KOPT-K1 (cell line): ENCODE data around the gene RBM20.
"Not testable (repeated sequence)": the region's sequence is repeated elsewhere in the genome, so short reads cannot be mapped to it uniquely, and the experiment has no call there.

ENCODE experiments used
- H3K27ac ChIP-seq: fragments of 200-600 bp; sonication (generic); 2 replicates; pipeline ENCODE4 v1.5.1; 2016; ENCODE audit warnings: antibody characterized with exemption, mild to moderate bottlenecking, low read depth, low read length; ENCODE audit not compliant: poor library complexity, severe bottlenecking
- H3K36me3 ChIP-seq: fragments of 200-600 bp; sonication (generic); 2 replicates; pipeline ENCODE4 v1.5.1; 2017; ENCODE audit warnings: antibody characterized with exemption, mild to moderate bottlenecking, low read length, moderate library complexity; ENCODE audit not compliant: insufficient read depth
- H3K9me3 ChIP-seq: fragments of 200-600 bp; sonication (generic); 2 replicates; pipeline ENCODE4 v1.5.1; 2017; ENCODE audit warnings: antibody characterized with exemption, low read length, mild to moderate bottlenecking; ENCODE audit not compliant: insufficient read depth, poor library complexity, severe bottlenecking

RBM20 gene

DNA sequence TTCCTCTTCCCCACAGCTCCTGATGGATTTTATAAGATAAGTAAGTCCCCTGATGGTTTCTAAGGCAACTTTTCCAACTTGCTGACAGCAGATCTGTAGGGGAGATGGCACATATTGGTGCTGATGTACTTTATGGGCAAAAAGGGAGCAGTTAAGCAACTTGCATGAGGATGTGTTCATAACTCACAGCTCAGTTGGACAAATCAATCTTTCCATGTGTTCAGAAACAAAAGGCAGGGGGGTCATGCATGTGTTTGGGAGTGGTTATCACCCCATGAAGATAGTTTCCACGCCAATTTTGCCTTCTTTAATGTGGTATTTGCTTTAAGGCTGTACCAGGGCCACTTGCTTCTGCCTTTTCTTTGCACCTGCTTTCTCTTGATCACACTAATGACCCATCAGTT lies 6.1 kb downstream of the RBM20 start:
- H3K36me3 ChIP-seq = no peaks in the 10 kb centered on the region
- no peaks in the 10 kb centered on the region for H3K9me3 ChIP-seq
- no peak overlapping the region for H3K27ac ChIP-seq

GRCh38 chr10:110651044-110651958 lies 7.2 kb downstream of the RBM20 start:
- Histone ChIP-seq H3K9me3 (no peaks in the 10 kb centered on the region), H3K27ac (no peak overlapping the region), H3K36me3 (no peaks in the 10 kb centered on the region)

GRCh38 chr10:110652475-110653118 lies 8.5 kb downstream of the RBM20 start:
- Histone ChIP-seq H3K36me3 (no peaks in the 10 kb centered on the region), H3K27ac (no peak overlapping the region), H3K9me3 (no peaks in the 10 kb centered on the region)

- Histone ChIP-seq H3K36me3 (no peaks in the 10 kb centered on the region), H3K27ac (no peak overlapping the region), H3K9me3 (no peaks in the 10 kb centered on the region)
Observed at GRCh38 chr10:110655320-110655719, 11.2 kb downstream of the RBM20 start.

DNA sequence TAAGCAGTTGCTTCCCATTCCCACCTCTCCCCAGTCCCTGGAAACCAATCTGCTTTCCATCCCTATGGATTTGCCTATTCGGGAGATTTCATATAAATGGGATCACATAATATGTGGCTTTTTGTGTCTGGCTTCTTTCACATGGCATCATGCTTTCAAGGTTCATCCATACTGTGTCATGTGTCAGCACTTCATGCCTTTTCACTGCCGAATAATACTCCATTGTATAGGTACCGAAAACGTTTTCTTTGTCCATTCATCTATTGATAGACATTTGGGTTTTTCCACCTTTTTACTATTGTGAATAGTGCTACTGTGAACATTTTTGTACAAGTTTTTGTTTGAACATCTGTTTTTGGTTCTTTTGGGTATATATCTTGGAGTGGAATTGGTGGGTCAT lies 12.5 kb downstream of the RBM20 start:
- Histone ChIP-seq H3K36me3 (no peaks in the 10 kb centered on the region), H3K27ac (no peak overlapping the region), H3K9me3 (no peaks in the 10 kb centered on the region)

GRCh38 chr10:110657973-110658691 lies 14.0 kb downstream of the RBM20 start:
- no peaks in the 10 kb centered on the region for H3K36me3 ChIP-seq
- H3K27ac ChIP-seq = no peak overlapping the region
- H3K9me3 ChIP-seq = no peaks in the 10 kb centered on the region

GRCh38 chr10:110659558-110659957 lies 15.4 kb downstream of the RBM20 start:
- Histone ChIP-seq H3K27ac (no peak overlapping the region), H3K9me3 (no peaks in the 10 kb centered on the region), H3K36me3 (no peaks in the 10 kb centered on the region)

GRCh38 chr10:110660289-110660688 lies 16.2 kb downstream of the RBM20 start:
- H3K9me3 ChIP-seq, H3K36me3 ChIP-seq, H3K27ac ChIP-seq: not testable (repeated sequence)

GRCh38 chr10:110661292-110661691 lies 17.2 kb downstream of the RBM20 start:
- no peak overlapping the region for H3K27ac ChIP-seq
- H3K9me3 ChIP-seq = no peaks in the 10 kb centered on the region
- H3K36me3 ChIP-seq = no peaks in the 10 kb centered on the region

- H3K36me3 ChIP-seq = no peaks in the 10 kb centered on the region
- H3K27ac ChIP-seq = no peak overlapping the region
- no peaks in the 10 kb centered on the region for H3K9me3 ChIP-seq
Observed at GRCh38 chr10:110664483-110665420, 20.6 kb downstream of the RBM20 start.

DNA sequence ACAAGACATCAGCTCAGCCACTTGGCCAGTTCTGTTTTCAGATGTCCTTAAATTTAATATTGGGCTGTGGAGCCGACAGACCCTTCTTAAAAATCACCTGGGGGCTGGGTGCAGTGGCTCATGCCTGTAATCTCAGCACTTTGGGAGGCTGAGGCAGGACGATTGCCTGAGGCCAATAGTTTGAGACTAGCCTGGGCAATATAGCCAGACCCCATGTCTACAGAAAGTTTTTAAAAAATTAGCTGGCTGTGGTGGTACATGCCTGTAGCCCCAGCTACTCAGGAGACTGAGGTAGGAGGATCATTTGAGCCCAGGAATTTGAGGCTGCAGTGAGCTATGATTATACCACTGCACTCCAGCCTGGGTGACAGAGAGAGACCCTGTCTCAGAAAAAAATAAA lies 22.1 kb downstream of the RBM20 start:
- H3K36me3 ChIP-seq, H3K9me3 ChIP-seq, H3K27ac ChIP-seq: not testable (repeated sequence)

GRCh38 chr10:110666673-110667072 lies 22.5 kb downstream of the RBM20 start:
- no peak overlapping the region for H3K27ac ChIP-seq
- H3K36me3 ChIP-seq = no peaks in the 10 kb centered on the region
- H3K9me3 ChIP-seq = no peaks in the 10 kb centered on the region

DNA sequence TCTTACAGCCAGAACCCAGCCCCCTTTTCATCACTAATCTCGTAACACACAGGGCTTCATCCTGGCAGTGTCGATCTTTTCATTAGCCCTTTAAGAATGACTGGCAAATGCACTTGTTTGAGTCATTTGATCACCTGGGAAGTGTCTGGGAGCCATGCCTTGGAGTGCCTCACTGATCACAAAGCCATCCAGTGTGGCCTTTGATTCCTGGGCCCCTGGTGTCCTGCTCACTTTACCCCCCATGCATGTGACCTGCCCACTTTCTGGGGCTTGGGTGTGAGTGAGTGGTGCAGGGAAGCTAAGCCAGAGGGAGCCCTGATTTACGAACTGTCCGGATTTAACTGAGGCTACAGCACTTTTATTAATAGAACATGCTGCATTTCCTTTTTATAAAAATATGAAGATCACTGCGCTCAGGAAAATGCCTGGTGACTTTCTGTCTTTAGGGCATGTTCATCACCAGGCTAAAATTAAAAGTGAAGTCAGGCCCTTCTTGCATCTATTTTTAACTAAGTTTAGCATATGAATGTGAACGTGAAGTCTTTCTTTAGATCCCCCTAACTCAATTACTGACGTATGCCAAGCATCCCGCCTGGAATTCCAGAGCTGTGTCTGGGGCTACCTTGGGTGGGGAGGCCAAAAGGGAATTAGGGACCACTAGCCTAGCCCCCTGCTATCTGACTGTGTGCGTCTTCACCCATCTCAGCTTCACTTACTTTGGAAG lies 23.6 kb downstream of the RBM20 start:
- Histone ChIP-seq H3K27ac (no peak overlapping the region), H3K9me3 (no peaks in the 10 kb centered on the region), H3K36me3 (no peaks in the 10 kb centered on the region)

GRCh38 chr10:110668443-110668842 lies 24.3 kb downstream of the RBM20 start:
- no peaks in the 10 kb centered on the region for H3K9me3 ChIP-seq
- H3K36me3 ChIP-seq = no peaks in the 10 kb centered on the region
- H3K27ac ChIP-seq = no peak overlapping the region
